Liver (tissue), 9 donors: ENCODE measurements around the gene IRF9. TPM values are rescaled to one million over a fixed set of nuclear protein-coding genes. Genes with fewer than 3 reads are reported as not detected.

Source experiments
- DNase-seq: peaks from one replicate; pipeline ENCODE4 v3.0.0-alpha.2; 2017; ENCODE audit warnings: low spot score
- H3K27ac ChIP-seq, 2 donors: one replicate each; pipeline ENCODE4 v1.7.0; 2013; ENCODE audit warnings: inconsistent platforms in 2 of 2, low read length in 2 of 2, control low read depth in 1 of 2, low read depth in 1 of 2, mild to moderate bottlenecking in 1 of 2
- H3K27me3 ChIP-seq, 4 donors: one replicate each; pipeline versions ENCODE4 v1.6.1 to v1.7.0; 2013; ENCODE audit warnings: low read length in 3 of 4, inconsistent platforms in 1 of 4, mild to moderate bottlenecking in 1 of 4, moderate library complexity in 1 of 4; ENCODE audit not compliant: control insufficient read depth in 4 of 4, insufficient read depth in 4 of 4
- H3K36me3 ChIP-seq, 4 donors: one replicate each; pipeline versions ENCODE4 v1.6.1 to v1.7.0; 2013; ENCODE audit warnings: low read length in 3 of 4, mild to moderate bottlenecking in 3 of 4, low read depth in 1 of 4, moderate library complexity in 1 of 4; ENCODE audit not compliant: control insufficient read depth in 4 of 4, insufficient read depth in 3 of 4
- H3K4me1 ChIP-seq, 4 donors: one replicate each; pipeline versions ENCODE4 v1.6.1 to v1.7.0; 2013; ENCODE audit warnings: low read length in 3 of 4, mild to moderate bottlenecking in 3 of 4, moderate library complexity in 1 of 4; ENCODE audit not compliant: control insufficient read depth in 4 of 4, insufficient read depth in 4 of 4
- H3K4me3 ChIP-seq, 3 donors: one replicate each; pipeline versions ENCODE4 v1.6.1 to v1.7.0; 2013; ENCODE audit warnings: low read length in 3 of 3, control low read depth in 1 of 3, low read depth in 1 of 3, mild to moderate bottlenecking in 1 of 3
- H3K9ac ChIP-seq, 2 donors: one replicate each; pipeline ENCODE4 v1.7.0; 2013; ENCODE audit warnings: low read length in 2 of 2, mild to moderate bottlenecking in 2 of 2, moderate library complexity in 2 of 2, control low read depth in 1 of 2, low read depth in 1 of 2
- H3K9me3 ChIP-seq, 4 donors: one replicate each; pipeline versions ENCODE4 v1.6.1 to v1.7.0; 2013; ENCODE audit warnings: low read length in 3 of 4; ENCODE audit not compliant: control insufficient read depth in 4 of 4
- ATF3 ChIP-seq: IDR thresholded peaks from 2 replicates; pipeline ENCODE4 v1.6.1; 2016; ENCODE audit warnings: antibody characterized with exemption
- CTCF ChIP-seq: fragments of 150-350 bp; IDR thresholded peaks from 2 replicates; pipeline ENCODE4 v1.5.1; 2017; ENCODE audit warnings: improper control_type of control experiment, low read depth, low read length; ENCODE audit not compliant: missing input control
- EGR1 ChIP-seq, 2 donors: IDR thresholded peaks; 2 replicates each; pipeline ENCODE4 v1.6.1; 2016 to 2018; ENCODE audit warnings: antibody characterized with exemption in 2 of 2, low read depth in 2 of 2
- FOXA1 ChIP-seq: IDR thresholded peaks from 2 replicates; pipeline ENCODE4 v1.6.1; 2016; ENCODE audit warnings: antibody characterized with exemption
- FOXA2 ChIP-seq: IDR thresholded peaks from 2 replicates; pipeline ENCODE4 v1.6.1; 2016; ENCODE audit warnings: antibody characterized with exemption
- GABPA ChIP-seq, 2 donors: IDR thresholded peaks in 1 of 2; conservative IDR thresholded peaks in 1 of 2; 2 replicates each; pipeline ENCODE4 v1.6.1; 2016; ENCODE audit warnings: antibody characterized with exemption in 2 of 2, mild to moderate bottlenecking in 1 of 2, moderate library complexity in 1 of 2
- JUND ChIP-seq, 2 donors: IDR thresholded peaks; 2 replicates each; pipeline ENCODE4 v1.6.1; 2016; ENCODE audit warnings: antibody characterized with exemption in 2 of 2
- MAX ChIP-seq: IDR thresholded peaks from 2 replicates; pipeline ENCODE4 v1.6.1; 2016; ENCODE audit warnings: antibody characterized with exemption
- NR2F2 ChIP-seq: IDR thresholded peaks from 2 replicates; pipeline ENCODE4 v1.6.1; 2016; ENCODE audit warnings: antibody characterized with exemption
- RAD21 ChIP-seq, 2 donors: IDR thresholded peaks; 2 replicates each; pipeline ENCODE4 v1.6.1; 2016; ENCODE audit warnings: antibody characterized with exemption in 2 of 2, mild to moderate bottlenecking in 2 of 2
- REST ChIP-seq: IDR thresholded peaks from 2 replicates; pipeline ENCODE4 v1.6.1; 2016; ENCODE audit warnings: antibody characterized with exemption, mild to moderate bottlenecking
- RXRA ChIP-seq, 2 donors: IDR thresholded peaks; 2 replicates each; pipeline ENCODE4 v1.6.1; 2017 to 2018; ENCODE audit warnings: antibody characterized with exemption in 2 of 2, mild to moderate bottlenecking in 1 of 2
- SP1 ChIP-seq: IDR thresholded peaks from 2 replicates; pipeline ENCODE4 v1.6.1; 2018; ENCODE audit warnings: antibody characterized with exemption, mild to moderate bottlenecking
- TAF1 ChIP-seq: conservative IDR thresholded peaks from 2 replicates; pipeline ENCODE4 v1.6.1; 2016; ENCODE audit warnings: antibody characterized with exemption, mild to moderate bottlenecking
- YY1 ChIP-seq: IDR thresholded peaks from 2 replicates; pipeline ENCODE4 v1.6.1; 2016; ENCODE audit warnings: antibody characterized with exemption, mild to moderate bottlenecking
- ZBTB33 ChIP-seq: IDR thresholded peaks from 2 replicates; pipeline ENCODE4 v1.6.1; 2016; ENCODE audit warnings: antibody characterized with exemption
- WGBS: extraction: QIAGEN DNeasy Blood & Tissue Kit; methylation state at CpG from one replicate; pipeline ENCODE4 v1.1.7; 2013; 5-methylcytosine and 5-hydroxymethylcytosine counted together
- polyA plus RNA-seq, 2 donors: library from polyadenylated mRNA; stranded (reverse) in 1 of 2; unstranded in 1 of 2; fragments of 200-250 nt in 1 of 2; fragments of >200 nt in 1 of 2; fragmentation: Nextera tagmentation in 1 of 2; extraction: Ambion mirVana in 1 of 2; gene quantifications; one replicate each; pipeline versions ENCODE4 v1.2.1 to v1.2.3, GENCODE V29; 2013 to 2015
- total RNA-seq, 2 donors: library from RNA; depleted of rRNA; stranded (reverse); fragments of >200 nt; gene quantifications; one replicate each; pipeline ENCODE4 v1.2.3, GENCODE V29; 2014
- donor health status: healthy.
- donor health status: healthy.
- donor health status: healthy.
- donor health status: healthy.
- donor health status: healthy.

IRF9 gene
- total and polyA plus RNA-seq, 4 donors = 37.9 to 60.9 (median 51.0) TPM

GRCh38 chr14:24184104-24184970, 23.3 kb downstream of the IRF9 start:
- Histone ChIP-seq H3K4me1 (peaks cover 5 to 30% (median 19%) of the 10 kb centered on the region in 4 donors), H3K4me3 (no peak overlapping the region), H3K36me3 (peaks cover 15 to 62% (median 21%) of the 10 kb centered on the region in 4 donors), H3K9ac (no peak overlapping the region), H3K27me3 (no peaks in the 10 kb centered on the region), H3K27ac (no peak overlapping the region), H3K9me3 (no peaks in the 10 kb centered on the region)
- 94% methylated on average over 19 of the region's 19 CpGs for WGBS
- TF ChIP-seq RXRA (IDR thresholded peaks at IDR 0.05) = no peak
- no peak for TF ChIP-seq SP1
- no peak for TF ChIP-seq ATF3
- TF ChIP-seq EGR1 (IDR thresholded peaks at IDR 0.05; ENCODE audit: low read depth in 2 of 2) = no peak
- TF ChIP-seq MAX = no peak
- no peak for TF ChIP-seq ZBTB33
- no peak for TF ChIP-seq NR2F2
- no peak for TF ChIP-seq REST
- no peak for TF ChIP-seq FOXA1
- no peak for TF ChIP-seq GABPA (IDR thresholded peaks at IDR 0.05 in 1 of 2, conservative IDR thresholded peaks at IDR 0.05 in 1 of 2)
- TF ChIP-seq JUND (IDR thresholded peaks at IDR 0.05) = no peak
- no peak for TF ChIP-seq RAD21 (IDR thresholded peaks at IDR 0.05)
- TF ChIP-seq FOXA2 = no peak
- no peak for TF ChIP-seq CTCF
- TF ChIP-seq TAF1 = no peak
- no peak for TF ChIP-seq YY1
- no peak for DNase-seq
